HG03045 (cell line): ENCODE results near the gene GPATCH2L.
A peak's percentile ranks its signal among the peaks of the same experiment; 100 is the strongest.

ENCODE experiments used
- ATAC-seq: cut with Tn5 transposase; IDR thresholded peaks from one replicate; pipeline ENCODE4 v1.9.1; 2021; ENCODE audit warnings: mild to moderate bottlenecking, moderate library complexity; ENCODE audit not compliant: unreplicated experiment

The GPATCH2L gene

DNA sequence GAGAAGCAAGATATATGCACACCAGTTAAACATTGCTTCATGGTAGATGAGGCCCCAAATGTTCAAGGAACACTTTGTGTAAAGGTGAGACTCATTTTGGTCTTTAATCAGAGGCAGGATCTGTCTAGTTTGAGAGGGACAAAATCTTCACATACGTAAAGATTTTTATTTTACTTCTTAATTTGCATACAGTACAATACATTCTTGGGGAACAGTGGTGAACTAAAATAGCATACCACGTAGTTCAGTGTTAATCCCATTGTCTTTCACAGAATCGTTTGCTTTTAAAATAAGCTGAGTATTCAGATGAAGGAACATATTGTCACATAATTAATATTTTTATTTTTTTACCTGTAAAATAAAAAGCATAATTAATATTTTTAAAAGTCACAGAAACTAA, 43.3 kb downstream of the GPATCH2L start:
- no peak for ATAC-seq

DNA sequence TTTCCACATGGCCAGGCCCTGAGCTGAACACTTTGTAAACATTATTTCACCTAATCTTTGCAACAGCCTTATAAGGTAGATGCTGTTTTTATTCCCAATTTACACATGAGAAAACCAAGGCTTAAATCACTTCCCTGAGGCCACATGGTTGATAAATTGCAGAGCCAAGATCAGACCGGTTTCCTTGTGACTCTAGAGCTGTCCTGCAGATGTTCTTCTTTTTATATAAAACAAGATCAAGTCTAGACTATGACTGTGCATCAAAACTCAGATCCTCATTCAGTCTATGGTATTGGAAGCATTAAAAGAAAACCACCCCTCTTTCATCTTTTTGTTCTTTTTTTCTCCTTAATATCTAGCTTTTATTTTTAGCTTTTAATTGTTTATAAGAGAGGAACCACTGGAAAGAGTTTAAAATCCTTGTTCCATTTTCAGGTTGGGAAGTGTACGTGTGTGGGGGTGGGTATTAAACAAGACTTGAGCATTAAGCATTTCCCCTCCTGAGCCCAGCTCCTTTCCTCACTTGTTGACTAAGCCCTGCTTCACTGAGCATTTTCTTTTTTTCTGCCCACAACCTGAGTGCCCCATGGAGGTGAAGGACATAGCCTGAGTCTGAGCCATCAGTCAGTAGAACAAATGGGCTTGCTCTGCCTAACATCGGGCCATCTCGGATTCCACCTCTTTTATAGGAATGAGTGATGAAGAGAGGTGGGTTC, 45.4 kb downstream of the GPATCH2L start:
- no peak for ATAC-seq

DNA sequence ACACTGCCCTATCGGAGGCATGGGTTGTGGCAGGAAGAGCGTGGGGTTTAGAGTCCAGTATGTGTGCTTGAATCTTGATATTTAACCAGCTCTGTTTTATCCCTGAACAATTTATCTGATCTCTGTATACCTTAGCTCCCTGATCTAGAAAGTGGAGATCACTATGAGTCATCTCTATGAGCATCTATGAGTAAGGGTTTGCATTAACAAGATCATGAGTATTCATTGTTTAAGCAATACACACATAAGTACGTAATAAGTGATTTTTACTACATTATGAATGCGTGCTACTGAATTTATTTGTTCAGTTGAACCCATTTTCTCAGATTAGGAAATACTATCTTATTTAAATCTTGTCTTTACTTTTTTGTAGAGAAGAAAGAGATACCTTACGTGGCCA, 49.4 kb downstream of the GPATCH2L start:
- no peak for ATAC-seq

DNA sequence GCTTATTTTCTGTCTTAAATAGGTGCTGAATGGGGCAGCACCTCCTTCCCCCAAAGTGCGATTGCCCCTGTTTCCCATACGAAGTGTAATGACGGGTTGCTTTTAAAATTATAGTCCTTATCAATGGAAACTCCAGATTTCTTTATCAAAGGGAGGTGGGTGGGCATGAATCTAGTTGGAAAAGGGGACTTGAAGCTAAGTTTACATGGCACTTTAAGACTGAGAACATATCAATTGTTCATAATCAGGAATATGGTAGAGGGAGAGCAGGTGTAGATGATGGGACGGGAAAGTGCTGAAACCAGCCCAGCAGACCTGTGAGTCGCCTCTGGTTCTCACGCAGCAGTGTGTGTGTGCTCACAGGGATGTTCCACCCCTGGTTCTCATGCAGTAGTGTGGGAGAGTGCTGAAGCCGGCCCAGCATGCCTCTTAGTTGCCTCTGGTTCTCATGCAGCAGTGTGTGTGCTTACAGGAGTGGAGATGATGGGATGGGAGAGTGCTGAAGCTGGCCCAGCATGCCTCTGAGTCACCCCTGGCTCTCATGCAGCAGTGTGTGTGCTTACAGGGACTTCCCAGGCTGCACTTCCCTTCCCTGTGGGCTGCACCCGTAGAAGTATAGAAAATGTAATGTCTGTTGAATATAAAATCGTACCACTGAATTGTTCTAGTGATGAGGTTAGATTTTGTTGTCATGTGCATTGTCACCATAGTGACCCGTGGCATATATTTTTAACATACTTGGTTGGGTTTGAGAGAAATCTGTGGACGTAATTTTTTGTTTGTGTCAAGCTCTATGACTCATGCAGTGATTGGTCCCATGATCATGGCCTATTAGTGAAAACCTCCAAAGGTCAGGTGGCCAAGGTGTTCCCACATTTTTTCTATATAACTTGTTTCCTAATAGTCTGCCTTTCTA, 51.6 kb downstream of the GPATCH2L start:
- no peak for ATAC-seq

DNA sequence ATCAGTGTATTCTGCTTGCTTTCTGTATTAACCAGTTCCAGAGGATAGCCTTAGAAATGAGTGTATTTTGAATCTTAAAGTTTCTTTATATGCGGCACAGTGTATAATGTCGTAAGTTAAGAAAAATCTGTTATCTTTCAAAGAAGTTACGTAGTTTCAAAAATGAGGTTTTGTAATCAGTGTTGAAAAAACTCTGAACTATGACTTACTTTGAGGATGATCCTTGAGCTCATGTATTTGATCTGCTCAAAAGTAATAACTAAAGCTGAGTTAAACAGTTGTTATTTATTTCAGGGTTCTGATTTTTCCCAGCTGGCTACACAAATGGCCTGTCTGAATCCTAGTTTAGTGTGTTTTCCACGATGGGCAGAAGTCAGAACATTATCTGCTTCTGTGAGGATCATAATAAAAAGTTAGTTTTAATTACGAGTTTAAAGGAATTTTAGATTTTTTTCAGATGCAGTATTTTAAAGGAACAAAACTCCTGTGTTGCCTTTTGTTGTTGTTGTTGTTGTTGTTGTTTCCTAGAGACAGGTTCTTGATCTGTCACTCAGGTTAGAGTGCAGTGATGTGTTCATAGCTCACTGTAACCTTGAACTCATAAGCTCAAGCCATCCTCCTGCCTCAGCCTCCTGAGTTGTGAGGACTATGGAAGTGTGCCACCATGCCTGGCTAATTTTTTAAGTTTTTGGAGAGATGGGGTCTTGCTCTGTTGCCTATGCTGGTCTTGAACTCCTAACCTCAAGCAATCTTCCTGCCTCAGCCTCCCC, 52.9 kb downstream of the GPATCH2L start:
- no peak for ATAC-seq

DNA sequence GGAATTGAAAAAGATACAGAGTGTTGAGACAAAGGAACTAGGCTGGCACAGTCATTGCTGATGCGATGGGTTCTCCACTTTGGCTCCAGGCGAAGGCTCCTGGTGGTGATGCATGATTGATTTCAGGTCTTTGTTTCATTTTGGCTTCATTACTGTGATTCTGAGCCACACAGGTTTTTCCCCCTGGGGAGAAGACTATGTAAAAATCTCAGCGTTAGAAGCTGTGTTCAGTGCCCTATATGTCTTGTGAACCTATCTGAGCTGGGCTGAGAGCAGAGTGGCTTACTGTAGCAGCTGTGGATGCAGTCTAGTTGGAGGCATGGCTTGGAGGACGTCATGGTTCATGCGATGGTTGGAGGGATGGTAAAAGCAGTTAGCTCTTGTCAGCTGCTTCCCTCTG, 54.0 kb downstream of the GPATCH2L start:
- ATAC-seq: no peak

DNA sequence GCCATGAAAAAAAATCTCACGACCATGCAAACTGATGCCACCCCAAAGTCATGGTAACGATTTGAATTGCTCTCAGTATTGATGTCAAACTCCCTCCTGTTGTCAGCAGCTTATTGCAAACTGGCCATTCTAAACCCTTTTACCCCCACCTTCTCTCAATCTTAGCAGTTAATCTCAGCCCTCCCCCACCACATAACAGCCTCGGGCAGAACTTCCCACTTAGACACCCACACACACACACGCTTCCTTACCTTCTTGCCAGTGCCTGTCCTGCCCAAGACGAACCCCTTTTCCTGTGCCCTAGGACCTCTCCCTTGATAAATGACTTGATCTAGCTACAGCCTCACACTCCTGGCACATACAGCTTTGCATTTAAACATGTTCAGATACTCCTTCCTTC, 56.6 kb downstream of the GPATCH2L start:
- ATAC-seq: no peak

DNA sequence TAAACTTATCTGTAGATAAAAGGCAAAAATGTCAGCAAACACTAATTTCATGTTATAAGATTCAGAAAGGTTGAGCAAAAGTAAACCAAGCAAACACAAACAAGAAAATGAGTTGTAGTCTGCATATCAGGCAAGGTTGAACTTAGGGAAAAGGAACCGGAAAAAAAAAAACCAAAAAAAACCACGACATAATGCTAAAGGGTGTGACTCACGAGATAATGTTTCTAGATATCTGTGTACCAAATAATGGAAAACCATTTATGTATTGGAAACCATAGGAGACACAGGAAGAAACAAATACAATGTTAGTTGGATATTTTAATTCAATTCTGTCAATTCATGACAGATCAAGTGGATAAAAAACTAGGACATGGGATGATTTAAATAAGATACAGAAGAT, 60.5 kb downstream of the GPATCH2L start:
- no peak for ATAC-seq

DNA sequence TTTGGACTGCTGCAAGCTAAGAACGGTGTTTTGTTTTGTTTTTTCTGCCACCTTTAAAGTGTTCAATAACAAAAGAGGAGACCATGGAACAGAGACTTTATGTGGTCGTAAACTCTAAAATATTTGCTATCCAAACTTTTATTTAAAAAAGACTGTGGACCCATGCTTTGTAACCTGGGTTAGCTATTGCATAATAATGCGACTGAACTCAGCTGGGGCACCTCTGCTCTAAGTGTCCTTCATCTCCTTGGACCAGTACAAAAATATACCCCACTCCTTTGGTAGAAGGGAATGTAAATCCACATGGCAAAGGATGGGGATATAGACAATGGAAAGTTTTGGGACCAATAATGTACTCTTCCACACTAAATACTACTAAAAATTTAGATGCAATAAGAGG, 65.5 kb downstream of the GPATCH2L start:
- no peak for ATAC-seq

DNA sequence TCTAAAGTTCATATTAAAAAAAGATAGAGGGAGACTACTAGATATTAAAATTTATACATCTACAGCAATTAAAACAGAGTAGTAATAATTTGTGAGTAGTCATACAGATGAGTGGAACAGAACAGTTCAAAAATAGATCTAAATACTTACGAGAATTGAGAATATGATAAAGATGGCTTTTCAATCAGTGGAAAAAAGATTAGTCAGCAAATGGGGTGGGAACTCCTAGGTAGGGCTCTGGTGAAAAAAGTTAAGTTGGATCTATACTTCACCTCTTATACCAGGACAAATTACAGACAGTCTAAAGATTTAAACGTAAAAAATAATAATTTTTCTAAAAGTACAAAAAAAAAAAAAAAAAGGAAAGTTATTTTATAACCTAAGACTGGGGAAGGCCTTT, 66.9 kb downstream of the GPATCH2L start:
- no peak for ATAC-seq

DNA sequence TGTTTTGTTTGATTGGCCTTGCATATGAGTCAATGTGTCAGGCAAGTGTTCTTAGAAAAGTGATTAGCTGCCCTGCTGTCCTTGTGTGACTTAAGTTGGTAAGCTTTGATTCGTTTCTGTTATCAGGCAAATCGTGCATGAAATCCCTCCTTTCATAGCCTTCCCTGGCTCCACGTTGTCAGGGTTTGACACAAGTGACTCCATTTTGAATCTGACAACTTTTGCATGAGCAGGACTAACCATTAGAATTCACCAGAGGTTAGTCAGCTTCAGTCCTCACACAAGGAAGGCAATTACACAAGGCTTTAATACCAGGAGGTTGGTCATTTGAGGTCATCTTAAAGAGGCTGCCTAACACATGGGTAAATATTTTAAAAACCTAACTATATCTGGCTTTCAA, 68.2 kb downstream of the GPATCH2L start:
- ATAC-seq: no peak

DNA sequence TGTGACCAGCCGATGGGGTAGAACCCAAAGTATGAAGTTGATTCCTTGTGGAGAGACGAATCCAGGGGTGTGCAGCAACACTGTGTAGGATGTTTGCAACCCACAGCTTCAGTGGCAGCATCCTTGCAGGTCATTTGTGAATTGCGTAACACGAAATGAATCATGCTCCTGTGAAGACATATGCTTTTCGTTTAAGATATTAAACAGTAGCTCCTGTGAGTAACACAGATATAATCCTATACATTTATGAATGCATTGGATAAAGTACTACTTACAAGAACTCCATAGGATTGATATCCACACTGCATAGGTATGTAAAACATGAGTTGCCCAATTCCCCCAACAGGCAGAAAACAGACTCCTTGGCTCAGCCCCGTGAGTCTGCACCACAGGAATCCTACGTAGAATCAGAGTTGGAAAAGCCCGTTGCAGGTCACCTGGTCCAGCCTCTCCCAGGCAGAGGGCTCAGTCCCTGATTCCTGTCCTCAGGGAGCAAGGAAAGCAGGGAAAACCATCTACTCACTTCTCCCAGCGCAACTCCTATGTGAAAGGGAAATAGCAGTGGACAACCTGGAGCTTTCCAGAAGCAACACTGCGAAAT, 75.8 kb downstream of the GPATCH2L start:
- no peak for ATAC-seq

DNA sequence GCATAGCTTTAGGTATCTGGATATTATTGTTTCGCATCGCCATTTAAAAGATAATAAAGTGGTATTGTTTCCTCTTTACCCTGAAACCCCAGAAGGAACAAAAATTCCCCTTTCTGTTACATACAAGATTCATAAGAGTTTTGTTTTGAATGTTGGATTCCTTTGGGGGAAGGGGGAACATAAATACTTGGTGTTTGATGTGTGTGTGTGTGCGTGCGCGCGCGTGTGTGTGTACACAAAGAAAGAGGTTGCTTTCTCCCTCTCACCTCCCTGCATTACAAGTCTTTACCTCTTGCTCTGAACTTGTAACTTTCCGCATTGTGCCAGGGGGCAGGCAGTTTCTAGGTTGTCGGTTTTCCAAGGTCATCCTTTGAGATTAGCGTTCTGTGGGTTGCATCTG, 76.4 kb downstream of the GPATCH2L start:
- ATAC-seq: no peak

DNA sequence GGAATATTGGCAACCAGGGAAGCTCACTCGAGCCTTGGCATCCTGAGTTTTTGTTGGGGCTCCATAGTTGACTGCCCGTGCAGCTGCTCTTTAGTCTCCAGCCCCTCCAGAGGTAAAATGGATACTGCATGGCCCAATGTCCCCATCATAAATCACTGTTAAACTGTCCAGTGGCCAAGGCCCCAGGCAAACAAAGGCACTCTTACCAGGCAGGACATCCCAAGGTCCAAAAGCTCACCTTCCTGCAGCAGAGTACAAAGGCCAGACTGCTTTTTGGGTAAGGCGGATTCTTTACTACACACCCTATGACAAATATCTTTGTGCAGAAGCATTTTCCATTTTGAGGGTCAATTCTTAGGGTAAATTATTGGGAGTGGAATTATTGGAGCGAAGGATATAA, 81.1 kb downstream of the GPATCH2L start:
- ATAC-seq: no peak

DNA sequence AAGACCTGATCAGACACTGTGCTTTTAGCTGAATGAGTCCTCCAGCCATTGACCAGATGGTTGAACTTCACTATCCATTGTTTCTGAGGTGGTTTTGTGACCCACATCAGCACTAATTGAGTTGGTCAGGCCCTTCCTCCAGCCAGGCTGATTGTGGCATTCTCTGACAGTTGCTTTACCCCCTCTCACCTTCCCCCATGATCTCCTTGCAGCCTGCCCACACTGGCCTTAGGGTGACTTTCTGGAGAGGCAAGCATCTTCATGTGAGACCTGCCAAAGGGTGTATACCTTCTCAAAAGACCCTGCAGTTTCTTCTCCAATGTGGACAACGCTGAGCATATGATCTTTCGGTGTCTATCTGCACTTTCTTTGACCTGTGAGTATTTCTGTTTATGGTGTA, 83.9 kb downstream of the GPATCH2L start:
- no peak for ATAC-seq

DNA sequence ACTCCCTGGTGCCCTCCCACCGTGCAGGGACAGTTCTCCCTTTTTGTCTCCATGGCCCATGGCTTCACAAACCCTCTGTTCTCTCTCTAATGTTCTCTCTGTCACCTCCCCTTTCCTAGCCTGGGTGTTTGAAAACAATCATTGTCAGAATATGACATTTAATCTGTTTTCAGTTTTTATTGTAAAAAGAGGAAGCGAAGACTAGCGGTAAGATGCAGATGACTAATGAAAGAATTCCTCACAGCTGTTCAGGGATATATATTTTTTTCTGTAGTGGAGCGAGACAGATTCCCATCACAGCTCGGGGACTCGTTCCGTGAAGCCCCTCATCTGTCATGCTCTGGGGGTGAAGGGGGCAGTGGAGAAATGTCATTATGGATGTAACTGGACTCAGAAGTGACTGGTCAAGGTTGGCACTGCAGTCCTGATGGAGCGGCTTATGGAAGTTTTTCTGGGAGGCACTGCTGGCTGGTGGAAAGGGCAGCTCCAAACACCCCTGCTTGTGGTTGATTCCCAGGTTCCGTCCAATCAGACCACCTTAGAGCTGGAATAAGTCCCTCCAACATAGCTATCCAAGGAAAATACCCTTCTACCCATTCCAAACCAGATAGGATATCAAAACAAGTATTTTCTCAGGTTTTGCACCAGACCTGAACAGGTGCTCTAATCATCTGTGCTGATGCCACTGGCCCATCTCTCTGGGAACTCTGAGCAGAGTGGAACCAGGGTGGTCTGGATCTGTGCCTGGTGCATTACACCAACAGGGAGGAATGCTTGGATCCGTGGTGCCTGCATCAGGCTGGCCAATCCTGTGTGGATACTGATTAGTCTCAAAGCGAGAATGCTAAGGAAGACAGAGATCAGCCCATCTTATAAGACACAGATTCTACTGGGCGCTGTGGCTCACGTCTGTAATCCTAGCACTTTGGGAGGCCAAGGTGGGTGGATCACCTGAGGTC, 84.7 kb downstream of the GPATCH2L start:
- ATAC-seq: peak; percentile 64

DNA sequence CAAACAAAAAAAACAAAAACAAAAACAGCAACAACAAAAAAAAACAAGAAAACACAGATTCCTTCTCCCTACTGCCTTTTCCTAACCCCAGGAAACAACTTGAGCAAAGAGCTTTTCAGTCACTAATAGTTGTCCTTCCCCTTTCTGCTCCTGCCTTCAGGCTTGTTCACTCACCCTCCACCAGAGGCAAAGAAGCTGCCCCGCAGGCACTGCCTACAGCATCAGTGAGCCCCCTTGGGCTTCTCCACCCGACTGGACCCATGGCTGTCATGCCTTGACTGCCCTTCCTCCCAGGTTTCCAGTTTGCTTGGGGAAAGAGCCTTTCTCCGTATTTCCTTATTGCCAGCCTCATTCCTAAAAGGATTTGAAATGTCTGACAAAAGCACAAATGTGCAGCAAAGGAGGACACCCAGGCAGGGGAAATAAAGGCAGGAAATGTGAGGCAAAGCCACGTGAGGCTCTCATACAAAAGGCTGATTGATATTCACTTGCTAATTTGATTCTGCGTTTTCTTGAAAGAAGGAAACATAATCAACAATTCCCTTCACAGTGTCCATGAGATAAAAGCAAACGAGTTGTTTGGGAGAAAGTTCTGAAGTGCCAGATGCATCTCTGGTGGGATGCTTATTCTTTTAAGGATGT, 85.7 kb downstream of the GPATCH2L start:
- no peak for ATAC-seq

DNA sequence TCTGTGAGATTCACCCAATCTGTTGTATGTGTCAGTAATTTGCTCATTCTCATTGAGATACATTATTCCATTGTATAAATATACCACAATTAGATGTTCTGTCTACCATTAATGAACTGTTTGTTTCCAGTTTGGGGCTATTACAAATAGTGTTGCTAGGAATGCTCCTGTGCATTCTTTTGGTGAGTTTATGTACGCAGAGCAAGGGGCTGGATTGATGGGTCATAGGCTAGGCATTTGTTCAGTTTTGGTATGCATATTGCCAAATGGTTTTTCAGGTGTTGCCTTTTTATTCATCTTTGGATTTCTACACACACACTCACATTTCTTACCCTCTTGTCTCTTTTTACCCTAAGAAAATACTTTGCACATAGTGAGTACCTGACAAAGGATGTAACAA, 93.4 kb downstream of the GPATCH2L start:
- ATAC-seq: no peak

DNA sequence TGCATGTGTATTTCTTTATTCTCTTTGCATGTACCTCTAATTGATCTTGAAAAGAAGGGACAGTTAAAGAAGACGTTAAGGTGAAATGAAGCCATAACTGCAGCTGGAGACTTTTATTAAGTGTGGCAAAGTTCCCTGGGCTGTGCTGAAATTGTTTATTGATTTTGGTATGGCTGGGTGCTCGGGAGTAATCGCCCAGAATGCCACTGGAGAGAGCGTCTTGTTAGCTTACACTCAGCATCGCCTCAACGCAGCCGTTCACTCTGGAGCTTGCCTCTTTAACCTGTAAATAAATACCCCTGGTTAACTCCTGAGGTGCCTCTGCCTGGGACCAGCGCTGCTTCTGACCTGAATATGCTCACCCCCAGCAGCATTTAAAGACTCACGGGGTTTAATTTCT, 98.6 kb downstream of the GPATCH2L start:
- ATAC-seq: no peak

DNA sequence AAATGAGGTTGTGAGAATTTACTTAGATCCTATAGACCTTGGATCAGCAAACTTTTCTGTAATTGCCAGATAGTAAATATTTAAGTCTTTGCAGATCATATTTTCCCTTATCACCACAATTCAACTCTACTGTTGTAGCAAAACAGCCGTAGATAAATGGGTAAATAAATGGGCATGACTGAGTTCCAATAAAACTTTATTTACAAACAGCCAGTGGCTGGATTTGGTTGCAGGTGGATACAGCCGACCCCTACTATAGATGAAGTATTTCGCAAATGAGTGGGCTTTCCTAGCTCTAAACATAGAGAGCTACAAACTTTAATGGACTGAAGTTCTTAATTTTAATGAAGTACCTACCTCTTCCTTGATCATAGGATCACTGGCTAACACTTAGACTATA, 100.7 kb downstream of the GPATCH2L start:
- no peak for ATAC-seq
